NT2/D1 (cell line): Measurements from ENCODE around the gene MRAP.

Experiments
- SUZ12 ChIP-seq: IDR thresholded peaks from 2 replicates; pipeline ENCODE4 v1.6.1; 2011; ENCODE audit not compliant: insufficient read length, insufficient read depth; ENCODE audit errors: extremely low read depth
- YY1 ChIP-seq: IDR thresholded peaks from 2 replicates; pipeline ENCODE4 v1.6.1; 2011; ENCODE audit not compliant: insufficient read length, insufficient read depth

DNA sequence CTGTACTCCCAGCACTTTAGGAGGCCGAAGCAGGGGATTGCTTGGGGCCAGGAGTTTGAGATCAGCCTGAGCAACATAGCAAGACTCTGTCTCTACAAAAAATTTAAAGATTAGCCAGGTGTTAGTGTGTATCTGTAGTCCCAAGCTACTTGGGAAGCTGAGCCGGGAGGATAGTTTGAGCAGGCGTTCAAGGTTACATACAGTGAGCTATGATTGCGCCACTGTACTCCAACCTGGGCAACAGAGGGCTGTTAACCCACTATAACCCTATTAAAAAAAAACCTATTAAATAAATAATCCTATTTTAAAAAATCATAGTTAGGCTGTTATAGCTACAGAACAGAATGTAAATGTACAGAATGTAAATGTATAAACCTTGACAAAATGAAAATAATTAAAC is 22.0 kb upstream of the MRAP start:
- no peak for TF ChIP-seq YY1
- no peak for TF ChIP-seq SUZ12
